Uterus (tissue), 4 donors: ENCODE measurements around the gene MS4A4A. TPM values are rescaled to one million over a fixed set of nuclear protein-coding genes. Genes with fewer than 3 reads are reported as not detected.
"Not testable (repeated sequence)": the region's sequence is repeated elsewhere in the genome, so short reads cannot be mapped to it uniquely, and the experiment has no call there.

ENCODE experiments used
- DNase-seq, 2 donors: peaks; one replicate each; pipeline ENCODE4 v3.0.0-alpha.2; 2019 to 2020
- H3K27ac ChIP-seq, 2 donors: fragments of 200-600 bp; sonication (generic); 1 replicate in 1 of 2; 2 replicates in 1 of 2; pipeline ENCODE4 v1.5.1; 2016 to 2018
- H3K27me3 ChIP-seq, 2 donors: fragments of 200-600 bp; sonication (generic); one replicate each; pipeline ENCODE4 v1.5.1; 2018 to 2019; ENCODE audit warnings: control low read depth in 1 of 2
- H3K36me3 ChIP-seq, 2 donors: fragments of 200-600 bp; sonication (generic); one replicate each; pipeline ENCODE4 v1.5.1; 2019; ENCODE audit warnings: control low read depth in 1 of 2
- H3K4me1 ChIP-seq, 2 donors: fragments of 200-600 bp; sonication (generic); one replicate each; pipeline ENCODE4 v1.5.1; 2018 to 2019; ENCODE audit warnings: control low read depth in 1 of 2
- H3K4me3 ChIP-seq, 2 donors: fragments of 200-600 bp; sonication (generic); 1 replicate in 1 of 2; 2 replicates in 1 of 2; pipeline ENCODE4 v1.5.1; 2018 to 2019; ENCODE audit warnings: mild to moderate bottlenecking in 1 of 2
- H3K9me3 ChIP-seq, 2 donors: fragments of 200-600 bp; sonication (generic); one replicate each; pipeline ENCODE4 v1.5.1; 2019; ENCODE audit warnings: control low read depth in 1 of 2
- CTCF ChIP-seq, 4 experiments: fragments of 200-600 bp in 2 of 4; fragments of 450-650 bp in 2 of 4; sonication (generic) in 2 of 4; IDR thresholded peaks; one replicate each; pipeline ENCODE4 v1.5.1; 2016 to 2019; ENCODE audit warnings: antibody characterized with exemption in 4 of 4, mild to moderate bottlenecking in 2 of 4, moderate library complexity in 1 of 4
- POLR2A ChIP-seq, 2 donors: fragments of 450-650 bp; IDR thresholded peaks; one replicate each; pipeline ENCODE4 v1.6.1; 2016; ENCODE audit warnings: antibody characterized with exemption in 2 of 2, mild to moderate bottlenecking in 1 of 2, moderate library complexity in 1 of 2
- intact Hi-C: fragments of 100-400 bp; cut with DNase I; formaldehyde crosslinking; loops from one replicate; pipeline ENCODE4 v1.15.1; 2023; ENCODE audit warnings: low total_unique reads
- total RNA-seq, 4 donors: library from RNA; depleted of rRNA in 3 of 4; stranded (reverse); fragments of >200 nt in 3 of 4; gene quantifications; one replicate each; pipeline versions ENCODE4 v1.1.0 to v1.2.4, GENCODE V29; 2014 to 2023
- donor health status: DM: yes; HTN: yes; CAD: no.

MS4A4A gene
- total RNA-seq, 4 donors from 2014 or later, result 2.6 to 29.1 (median 14.3) TPM

- Histone ChIP-seq H3K27me3 (no peaks in the 10 kb centered on the region), H3K9me3 (no peaks in the 10 kb centered on the region), H3K4me3 (no peak overlapping the region), H3K36me3 (no peaks in the 10 kb centered on the region), H3K4me1 (no peaks in the 10 kb centered on the region), H3K27ac (no peak overlapping the region)
- DNase-seq, result no peak
- intact Hi-C loops, result no loop called here
- no peak for TF ChIP-seq POLR2A (IDR thresholded peaks at IDR 0.05)
- TF ChIP-seq CTCF (IDR thresholded peaks at IDR 0.05), result no peak
Observed at GRCh38 chr11:60292145-60292544, 11.7 kb downstream of the MS4A4A start.

DNA sequence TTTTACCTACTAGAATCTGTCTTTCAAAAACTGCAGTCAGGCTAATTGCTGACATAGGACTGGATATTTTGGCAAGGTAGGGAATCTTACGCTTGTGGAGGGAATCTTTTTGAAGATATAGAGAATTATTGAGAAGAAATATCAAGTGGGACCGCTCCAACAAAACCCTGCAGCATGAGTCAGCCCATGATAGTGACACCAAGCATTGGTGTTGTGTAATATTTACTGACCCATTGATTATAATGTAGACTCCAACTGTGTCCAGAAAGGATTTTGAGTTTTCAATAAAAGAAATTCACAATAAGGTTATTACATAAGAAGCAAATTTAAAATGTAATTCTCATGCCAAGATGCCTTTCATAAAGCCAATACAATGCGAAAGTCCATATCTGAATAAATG is 20.7 kb downstream of the MS4A4A start:
- no peak overlapping the region for H3K4me3 ChIP-seq
- H3K27ac ChIP-seq, result no peak overlapping the region
- intact Hi-C loops, result no loop called here

DNA sequence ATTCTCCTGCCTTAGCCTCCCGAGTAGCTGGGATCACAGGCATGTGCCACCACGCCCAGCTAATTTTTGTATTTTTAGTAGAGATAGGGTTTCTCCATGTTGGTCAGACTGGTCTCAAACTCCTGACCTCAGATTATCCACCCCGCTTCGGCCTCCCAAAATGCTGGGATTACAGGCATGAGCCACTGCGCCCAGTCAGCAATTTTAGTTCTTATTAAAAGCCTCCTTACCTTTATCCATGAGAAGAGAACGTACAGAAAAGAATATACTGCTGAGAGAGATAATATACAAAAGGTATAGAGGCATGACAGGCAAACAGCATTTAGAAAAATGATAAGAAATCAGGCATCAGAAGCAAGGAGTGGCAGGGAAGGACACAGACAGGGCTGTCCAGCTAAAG is 21.4 kb downstream of the MS4A4A start:
- H3K9me3 ChIP-seq, DNase-seq, H3K4me3 ChIP-seq, H3K4me1 ChIP-seq, intact Hi-C loops, H3K27ac ChIP-seq, H3K36me3 ChIP-seq, H3K27me3 ChIP-seq: not testable (repeated sequence)

More for the DNA sequence above, 20.7 kb downstream of the MS4A4A start:
- no peak for TF ChIP-seq CTCF (IDR thresholded peaks at IDR 0.05)
- no peak for TF ChIP-seq POLR2A (IDR thresholded peaks at IDR 0.05)
- DNase-seq, result no peak
- no peaks in the 10 kb centered on the region for H3K36me3 ChIP-seq
- H3K27me3 ChIP-seq, result no peaks in the 10 kb centered on the region
- H3K9me3 ChIP-seq, result no peaks in the 10 kb centered on the region
- no peaks in the 10 kb centered on the region for H3K4me1 ChIP-seq

- H3K9me3 ChIP-seq, result no peaks in the 10 kb centered on the region
- intact Hi-C loops, result no loop called here
- H3K36me3 ChIP-seq, result no peaks in the 10 kb centered on the region
- H3K27ac ChIP-seq, result no peak overlapping the region
- H3K27me3 ChIP-seq, result no peaks in the 10 kb centered on the region
- TF ChIP-seq POLR2A (IDR thresholded peaks at IDR 0.05) (no peak), CTCF (IDR thresholded peaks at IDR 0.05) (no peak)
- H3K4me1 ChIP-seq, result no peaks in the 10 kb centered on the region
- no peak for DNase-seq
- H3K4me3 ChIP-seq, result no peak overlapping the region
Observed at GRCh38 chr11:60303661-60304060, 23.2 kb downstream of the MS4A4A start.

DNA sequence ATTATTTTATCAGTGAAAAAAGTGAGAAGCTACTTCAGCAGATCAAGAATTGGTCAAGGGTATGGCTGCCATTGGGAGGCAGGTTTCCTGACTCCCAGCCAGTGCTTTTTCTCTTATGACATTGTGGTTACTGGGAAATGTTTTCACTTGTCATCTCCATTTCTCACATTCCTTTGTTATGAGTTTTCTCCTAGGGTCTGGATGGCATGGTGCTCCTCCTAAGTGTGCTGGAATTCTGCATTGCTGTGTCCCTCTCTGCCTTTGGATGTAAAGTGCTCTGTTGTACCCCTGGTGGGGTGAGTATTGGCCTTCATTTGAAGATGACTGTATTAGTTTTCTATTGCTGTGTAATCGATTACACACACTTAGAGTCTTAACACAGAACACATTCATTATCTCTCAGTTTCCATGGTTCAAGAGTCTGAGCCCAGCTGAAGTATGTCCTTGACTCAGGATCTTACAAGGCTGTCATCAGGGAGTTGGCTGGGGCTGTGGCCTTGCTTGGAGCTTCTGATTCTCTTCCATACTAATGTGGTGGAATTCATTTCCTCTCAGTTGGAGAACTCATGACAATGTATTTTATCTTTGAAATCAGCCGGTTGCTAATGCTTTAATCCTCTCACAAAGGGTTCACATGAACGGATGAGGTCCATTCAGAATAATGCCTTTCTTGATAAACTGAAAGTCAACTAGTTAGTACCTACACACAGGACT is 25.6 kb downstream of the MS4A4A start:
- intact Hi-C loops, result no loop called here
- H3K36me3 ChIP-seq, result no peaks in the 10 kb centered on the region
- H3K27me3 ChIP-seq, result no peaks in the 10 kb centered on the region
- H3K4me3 ChIP-seq, result no peak overlapping the region
- no peaks in the 10 kb centered on the region for H3K9me3 ChIP-seq
- TF ChIP-seq POLR2A (IDR thresholded peaks at IDR 0.05) (no peak), CTCF (IDR thresholded peaks at IDR 0.05) (no peak)
- H3K4me1 ChIP-seq, result no peaks in the 10 kb centered on the region
- no peak for DNase-seq
- no peak overlapping the region for H3K27ac ChIP-seq
